ENCODE measurements around the gene SLC9C2.
"Not testable (repeated sequence)": the region's sequence is repeated elsewhere in the genome, so short reads cannot be mapped to it uniquely, and the experiment has no call there.

Gene SLC9C2

GRCh38 chr1:173532237-173532636 lies 70.6 kb downstream of the SLC9C2 start:
- DNase-seq (ENCODE audit: extremely low spot score, insufficient read length, low read depth) (no peak), FAIRE-seq (no peak)

- FAIRE-seq (no peak), DNase-seq (ENCODE audit: extremely low spot score, insufficient read length, low read depth) (no peak)
These were observed 71.8 kb downstream of the SLC9C2 start for GRCh38 chr1:173530795-173531693.

DNA sequence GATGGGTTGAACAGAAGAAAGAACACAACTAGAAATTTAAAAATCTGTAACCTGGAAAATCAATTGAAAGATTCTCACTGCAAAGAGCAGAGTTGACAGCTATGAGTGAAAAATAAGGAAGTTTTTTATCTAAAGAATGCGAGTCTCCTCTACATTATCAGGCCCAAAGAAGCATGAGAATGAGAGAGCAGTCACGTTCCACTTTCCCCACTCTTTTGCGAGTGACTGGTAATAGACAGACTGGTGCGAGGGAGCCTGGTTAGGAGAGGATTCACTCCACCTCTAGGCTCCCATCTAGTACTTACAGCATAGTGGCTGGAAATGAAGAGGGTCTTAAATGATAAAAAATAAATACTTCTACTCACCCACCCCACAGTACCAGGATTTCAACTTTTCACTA lies 73.8 kb downstream of the SLC9C2 start:
- no peak for DNase-seq (ENCODE audit: extremely low spot score, insufficient read length, low read depth)
- no peak for FAIRE-seq

DNA sequence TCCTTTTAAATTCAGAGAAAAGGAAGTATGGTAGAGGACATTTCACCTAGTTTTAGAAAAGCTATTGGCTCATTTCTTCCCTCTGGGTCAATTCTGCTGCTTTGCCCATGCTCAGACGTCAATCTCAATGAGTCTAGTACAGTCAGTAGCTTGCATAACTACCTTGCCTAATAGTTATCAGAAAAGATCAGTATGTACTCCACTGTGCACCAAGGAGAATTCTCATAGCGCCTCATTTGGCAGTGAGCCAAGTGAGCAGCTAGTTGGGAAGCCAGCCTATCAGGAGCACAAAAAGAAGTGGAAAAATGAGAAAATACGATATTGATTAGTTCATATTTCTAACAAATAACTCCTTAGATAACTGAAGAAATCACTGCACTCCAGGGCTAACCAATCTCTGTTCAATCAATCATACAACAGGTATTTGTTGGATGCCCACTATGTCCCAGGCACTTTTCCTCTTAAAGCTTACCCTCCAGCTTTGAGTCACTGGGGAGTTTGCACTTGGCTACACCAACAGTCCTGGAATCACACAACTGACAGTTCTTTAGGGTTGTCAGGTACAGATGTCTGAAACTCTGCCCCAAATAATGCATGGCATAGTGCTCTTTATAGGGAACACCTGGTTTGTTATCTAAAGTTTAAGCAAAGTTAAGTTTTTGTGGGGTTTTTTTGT lies 75.6 kb downstream of the SLC9C2 start:
- no peak for FAIRE-seq
- DNase-seq (ENCODE audit: extremely low spot score, insufficient read length, low read depth) = no peak

DNA sequence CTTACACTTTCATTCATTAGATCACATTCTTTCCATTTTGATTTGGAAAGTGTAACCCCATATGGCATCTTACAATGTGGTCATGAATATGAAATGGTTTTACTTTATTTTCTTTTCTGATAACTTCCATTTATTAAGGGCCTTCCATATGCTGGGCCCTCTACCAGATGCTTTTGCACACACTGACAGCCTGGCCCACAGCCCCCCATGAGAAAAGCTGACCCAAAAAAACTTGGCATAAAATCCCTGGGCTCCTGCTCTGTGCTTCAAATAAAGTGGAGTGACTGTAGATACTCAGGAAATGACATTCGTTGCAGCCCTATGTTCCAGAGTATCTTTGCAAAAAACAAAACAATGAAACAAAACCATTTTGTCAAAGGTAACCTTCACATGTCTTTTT lies 76.9 kb downstream of the SLC9C2 start:
- no peak for FAIRE-seq
- DNase-seq (ENCODE audit: extremely low spot score, insufficient read length, low read depth) = no peak

GRCh38 chr1:173523329-173523728 lies 79.5 kb downstream of the SLC9C2 start:
- FAIRE-seq (no peak), DNase-seq (ENCODE audit: extremely low spot score, insufficient read length, low read depth) (no peak)

DNA sequence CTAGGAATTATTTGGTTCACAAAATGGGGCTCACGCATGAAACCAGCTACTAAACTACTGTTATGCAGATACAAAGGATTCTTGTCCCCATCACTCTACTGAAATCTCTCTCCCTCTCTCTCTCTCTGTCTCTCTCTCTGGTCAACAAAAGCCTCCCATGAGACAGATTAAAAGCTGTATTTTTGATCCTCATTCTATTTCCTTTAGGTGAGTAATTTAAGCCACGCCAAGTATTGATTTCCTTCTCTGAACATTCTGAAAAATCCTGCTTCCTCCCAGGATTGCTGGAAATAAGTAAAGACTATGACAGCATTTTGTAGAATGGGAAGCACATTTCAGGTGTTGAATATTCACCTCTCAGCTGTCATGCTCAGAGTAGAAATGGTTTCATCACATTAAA lies 82.1 kb downstream of the SLC9C2 start:
- no peak for FAIRE-seq
- DNase-seq (ENCODE audit: extremely low spot score, insufficient read length, low read depth) = no peak

DNA sequence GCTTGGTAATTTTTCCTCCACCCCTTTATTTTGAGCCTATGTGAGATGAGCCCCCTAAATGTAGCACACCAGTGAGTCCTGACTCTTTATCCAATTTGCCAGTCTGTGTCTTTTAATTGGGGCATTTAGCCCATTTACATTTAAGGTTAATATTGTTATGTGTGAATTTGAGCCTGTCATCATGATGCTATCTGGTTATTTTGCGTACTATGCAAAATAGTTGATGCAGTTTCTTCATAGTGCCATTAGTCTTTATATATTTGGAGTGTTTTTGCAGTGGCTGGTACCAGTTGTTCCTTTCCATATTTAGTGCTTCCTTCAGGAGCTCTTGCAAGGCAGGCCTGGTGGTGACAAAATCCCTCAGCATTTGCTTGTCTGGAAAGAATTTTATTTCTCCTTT lies 88.4 kb downstream of the SLC9C2 start:
- DNase-seq (ENCODE audit: extremely low spot score, insufficient read length, low read depth); FAIRE-seq: not testable (repeated sequence)

DNA sequence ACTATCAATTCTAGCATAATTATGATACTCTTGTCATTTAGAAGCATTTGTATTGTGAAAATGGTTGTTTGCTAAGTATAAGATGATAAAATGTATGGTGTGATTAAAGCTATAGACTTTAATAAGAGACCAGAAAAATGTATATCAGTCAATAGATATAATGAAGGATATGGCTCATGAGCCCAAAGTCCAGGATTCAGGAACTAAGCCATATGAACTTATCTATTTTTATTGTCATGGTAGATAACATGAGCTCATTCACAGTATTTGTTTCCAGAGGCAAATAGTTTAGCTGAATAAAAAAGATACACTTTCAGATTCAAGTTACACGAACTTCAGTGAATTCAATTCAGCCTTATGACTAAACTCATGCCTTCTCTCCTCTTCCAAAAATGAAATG lies 93.1 kb downstream of the SLC9C2 start:
- FAIRE-seq (no peak), DNase-seq (ENCODE audit: extremely low spot score, insufficient read length, low read depth) (no peak)

GRCh38 chr1:173508541-173508940 lies 94.3 kb downstream of the SLC9C2 start:
- FAIRE-seq (no peak), DNase-seq (ENCODE audit: extremely low spot score, insufficient read length, low read depth) (no peak)

- no peak for FAIRE-seq
- no peak for DNase-seq (ENCODE audit: extremely low spot score, insufficient read length, low read depth)
These were observed 95.0 kb downstream of the SLC9C2 start for GRCh38 chr1:173507847-173508209.

DNA sequence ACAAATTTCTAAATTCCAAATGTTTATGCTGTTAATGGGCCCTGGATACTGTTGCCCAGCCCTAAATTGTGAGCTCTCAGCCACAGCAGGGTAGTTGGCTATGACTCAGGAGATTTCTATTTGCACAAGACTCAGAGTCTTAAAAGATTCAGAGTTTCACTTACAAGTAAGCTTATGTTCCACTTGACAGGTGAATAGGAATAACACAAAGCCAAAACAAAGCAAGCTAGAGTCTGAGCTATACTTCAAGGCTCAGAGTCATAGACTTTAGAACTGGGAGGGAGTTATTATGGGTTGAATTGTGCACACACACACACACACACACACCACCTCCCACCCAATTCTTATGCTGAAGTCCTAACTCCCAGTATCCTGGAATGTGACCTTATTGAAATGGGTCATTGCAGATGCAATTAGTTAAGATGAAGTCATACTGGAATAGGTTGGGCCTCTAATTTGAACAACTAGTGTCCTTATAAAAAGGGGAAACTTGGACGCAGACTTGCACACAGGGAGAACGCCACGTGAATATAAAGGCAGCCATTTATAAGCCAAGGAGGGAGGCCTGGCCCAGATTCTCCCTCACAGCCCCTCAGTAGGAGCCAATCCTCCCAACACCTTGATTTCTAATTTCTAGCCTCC lies 95.5 kb downstream of the SLC9C2 start:
- FAIRE-seq = no peak
- no peak for DNase-seq (ENCODE audit: extremely low spot score, insufficient read length, low read depth)

GRCh38 chr1:173506437-173506836 lies 96.4 kb downstream of the SLC9C2 start:
- no peak for FAIRE-seq

GRCh38 chr1:173505391-173505790 lies 97.5 kb downstream of the SLC9C2 start:
- FAIRE-seq (no peak), DNase-seq (ENCODE audit: extremely low spot score, insufficient read length, low read depth) (no peak)

More at GRCh38 chr1:173506437-173506836, 96.4 kb downstream of the SLC9C2 start:
- DNase-seq (ENCODE audit: extremely low spot score, insufficient read length, low read depth) = no peak

GRCh38 chr1:173504268-173504667 lies 98.6 kb downstream of the SLC9C2 start:
- no peak for DNase-seq (ENCODE audit: extremely low spot score, insufficient read length, low read depth)
- FAIRE-seq = no peak

DNA sequence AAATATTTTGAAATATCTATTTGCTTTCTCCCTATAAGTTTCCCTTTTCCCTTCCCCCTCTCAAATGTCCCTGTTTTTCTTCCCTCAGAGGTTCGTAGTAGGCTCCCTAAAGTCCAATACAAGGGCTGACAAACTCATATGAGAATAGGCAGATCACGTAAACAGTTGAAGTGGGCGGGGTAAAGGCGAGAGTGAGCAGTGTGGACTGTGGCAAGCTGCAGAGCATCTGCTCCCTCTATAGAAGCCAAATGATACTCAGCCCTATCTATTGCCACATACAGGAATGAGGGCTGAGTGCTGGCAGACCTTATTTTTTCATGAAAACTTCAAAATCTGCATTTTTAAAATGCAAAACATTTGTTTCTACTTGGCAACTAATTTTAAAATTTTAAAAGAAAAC lies 99.5 kb downstream of the SLC9C2 start:
- FAIRE-seq = no peak
- DNase-seq (ENCODE audit: extremely low spot score, insufficient read length, low read depth) = no peak

DNA sequence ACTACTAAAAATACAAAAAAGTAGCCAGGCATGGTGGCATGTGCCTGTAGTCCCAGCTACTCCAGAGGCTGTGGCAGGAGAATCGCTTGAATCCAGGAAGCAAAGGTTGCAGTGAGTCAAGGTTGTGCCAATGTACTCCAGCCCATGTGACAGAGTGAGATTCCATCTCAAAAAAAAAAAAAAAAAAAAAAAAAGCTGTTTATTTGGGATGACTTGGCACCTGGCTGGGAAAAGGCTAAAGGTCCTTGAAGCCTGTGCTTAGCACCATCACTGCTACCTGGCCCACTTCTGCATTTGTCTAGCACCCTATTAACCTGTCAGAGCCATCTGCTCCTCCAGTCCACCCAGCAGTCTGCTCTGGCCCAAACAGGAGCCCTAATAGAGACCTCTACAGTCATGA lies 100.8 kb downstream of the SLC9C2 start:
- DNase-seq (ENCODE audit: extremely low spot score, insufficient read length, low read depth) = no peak
- FAIRE-seq = no peak

DNA sequence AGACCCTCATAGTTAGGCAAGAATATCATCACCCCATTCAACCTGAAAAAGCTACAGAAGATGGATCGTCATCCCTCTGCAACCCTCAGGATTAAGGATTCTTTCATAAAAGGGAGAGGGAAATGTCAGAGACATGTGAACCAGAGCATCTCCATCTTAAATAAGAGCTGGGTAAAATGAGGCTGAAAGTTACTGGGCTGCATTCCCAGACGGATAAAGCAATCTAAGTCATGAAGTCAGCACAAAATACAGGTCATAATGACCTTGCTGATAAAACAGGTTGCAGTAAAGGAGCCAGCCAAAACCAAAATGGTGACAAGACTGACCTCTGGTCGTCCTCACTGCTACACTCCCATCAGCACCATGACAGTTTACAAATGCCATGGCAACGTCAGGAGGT lies 103.1 kb downstream of the SLC9C2 start:
- FAIRE-seq = no peak
- DNase-seq (ENCODE audit: extremely low spot score, insufficient read length, low read depth) = no peak

- no peak for DNase-seq (ENCODE audit: extremely low spot score, insufficient read length, low read depth)
- FAIRE-seq = no peak
These were observed 106.0 kb downstream of the SLC9C2 start for GRCh38 chr1:173496757-173497320.

DNA sequence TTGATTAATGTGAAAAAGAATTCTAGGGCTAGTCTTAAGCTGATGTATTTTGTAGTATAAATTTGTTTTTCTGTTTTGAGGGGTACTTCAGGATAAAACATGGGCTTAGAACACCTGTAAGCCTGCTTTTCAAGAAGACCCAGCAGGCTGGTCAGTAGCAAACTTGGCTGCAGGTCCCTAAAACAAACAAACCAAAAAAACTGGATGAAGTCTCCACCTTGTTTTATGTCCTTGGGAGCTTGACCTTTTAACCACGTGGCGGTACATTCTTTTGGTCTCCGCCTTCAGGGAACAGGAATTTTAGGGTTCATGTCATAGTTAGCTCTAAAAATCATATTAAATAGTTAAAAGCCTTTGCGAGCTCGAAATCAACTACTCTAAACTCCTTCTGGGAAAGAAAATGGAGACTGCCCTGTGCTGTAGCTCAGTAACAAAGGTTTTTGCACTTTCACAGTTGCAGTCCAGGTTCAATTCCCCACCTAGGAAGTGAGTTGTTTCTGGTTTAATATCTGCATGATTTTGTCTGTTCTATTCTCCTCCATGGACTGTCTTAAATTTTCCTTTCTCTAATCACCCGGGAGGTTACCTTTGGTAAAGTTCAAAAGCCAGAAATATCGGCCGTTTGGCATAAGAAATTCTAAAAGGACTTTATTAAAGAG lies 107.1 kb downstream of the SLC9C2 start:
- no peak for FAIRE-seq

More for the DNA sequence above, 107.1 kb downstream of the SLC9C2 start:
- DNase-seq (ENCODE audit: extremely low spot score, insufficient read length, low read depth) = no peak

Data from GM18507 (cell line).